Measurements from ENCODE around the gene DTNA. TPM values are rescaled to one million over a fixed set of nuclear protein-coding genes. Genes with fewer than 3 reads are reported as not detected.
A peak's percentile ranks its signal among the peaks of the same experiment; 100 is the strongest.

The DTNA gene
- total RNA-seq, 4 donors from 2014 or later: 26.1 to 58.3 (median 40.3) TPM

DNA sequence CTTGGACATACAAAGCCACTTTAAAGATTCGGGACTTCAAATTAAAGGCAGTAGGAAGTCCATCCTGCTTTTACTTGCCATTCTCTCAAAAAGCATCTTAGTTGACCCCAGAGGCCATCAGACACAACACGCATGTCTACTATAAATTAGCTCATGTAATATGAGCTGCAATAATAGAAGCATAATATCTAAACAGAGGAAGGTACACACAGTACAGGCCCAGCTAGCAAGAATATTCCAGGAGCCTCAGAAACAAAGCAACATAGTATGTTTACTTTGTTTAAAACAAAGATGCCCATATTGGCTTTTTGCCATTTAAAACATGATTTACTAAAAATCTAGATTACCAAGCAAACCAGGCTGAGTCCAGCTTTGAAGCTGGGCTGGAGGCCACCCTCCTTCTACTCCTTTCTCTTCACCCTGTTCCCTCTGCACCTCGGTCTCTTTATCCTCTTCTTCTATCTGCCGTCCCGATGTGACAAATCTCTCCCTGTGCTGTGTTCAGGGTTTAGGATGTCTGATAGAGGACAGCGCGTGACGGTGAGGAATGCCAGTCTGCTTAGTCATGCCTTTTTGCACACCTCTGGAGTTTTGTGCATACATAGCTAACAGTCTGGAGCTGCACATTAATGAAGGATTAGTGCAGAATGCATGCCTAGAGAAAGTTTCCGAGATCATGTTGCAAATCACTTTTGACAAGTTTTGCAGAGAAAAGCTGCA lies 28.2 kb downstream of the DTNA start:
- WGBS, 2 donors: 67 to 71% methylated on average over 9 of the region's 9 CpGs
- Histone ChIP-seq H3K4me3 (no peak overlapping the region), H3K4me1 (no peaks in the 10 kb centered on the region), H3K36me3 (no peaks in the 10 kb centered on the region), H3K27me3 (no peaks in the 10 kb centered on the region), H3K9me3 (no peaks in the 10 kb centered on the region), H3K27ac (no peak overlapping the region)
- no peak for DNase-seq (ENCODE audit: low spot score in 2 of 2)
- TF ChIP-seq EP300 (IDR thresholded peaks at IDR 0.05) (no peak), POLR2A (IDR thresholded peaks at IDR 0.05) (no peak)
- TF ChIP-seq, protein P1, sequence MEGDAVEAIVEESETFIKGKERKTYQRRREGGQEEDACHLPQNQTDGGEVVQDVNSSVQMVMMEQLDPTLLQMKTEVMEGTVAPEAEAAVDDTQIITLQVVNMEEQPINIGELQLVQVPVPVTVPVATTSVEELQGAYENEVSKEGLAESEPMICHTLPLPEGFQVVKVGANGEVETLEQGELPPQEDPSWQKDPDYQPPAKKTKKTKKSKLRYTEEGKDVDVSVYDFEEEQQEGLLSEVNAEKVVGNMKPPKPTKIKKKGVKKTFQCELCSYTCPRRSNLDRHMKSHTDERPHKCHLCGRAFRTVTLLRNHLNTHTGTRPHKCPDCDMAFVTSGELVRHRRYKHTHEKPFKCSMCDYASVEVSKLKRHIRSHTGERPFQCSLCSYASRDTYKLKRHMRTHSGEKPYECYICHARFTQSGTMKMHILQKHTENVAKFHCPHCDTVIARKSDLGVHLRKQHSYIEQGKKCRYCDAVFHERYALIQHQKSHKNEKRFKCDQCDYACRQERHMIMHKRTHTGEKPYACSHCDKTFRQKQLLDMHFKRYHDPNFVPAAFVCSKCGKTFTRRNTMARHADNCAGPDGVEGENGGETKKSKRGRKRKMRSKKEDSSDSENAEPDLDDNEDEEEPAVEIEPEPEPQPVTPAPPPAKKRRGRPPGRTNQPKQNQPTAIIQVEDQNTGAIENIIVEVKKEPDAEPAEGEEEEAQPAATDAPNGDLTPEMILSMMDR (IDR thresholded peaks at IDR 0.05): no peak

DNA sequence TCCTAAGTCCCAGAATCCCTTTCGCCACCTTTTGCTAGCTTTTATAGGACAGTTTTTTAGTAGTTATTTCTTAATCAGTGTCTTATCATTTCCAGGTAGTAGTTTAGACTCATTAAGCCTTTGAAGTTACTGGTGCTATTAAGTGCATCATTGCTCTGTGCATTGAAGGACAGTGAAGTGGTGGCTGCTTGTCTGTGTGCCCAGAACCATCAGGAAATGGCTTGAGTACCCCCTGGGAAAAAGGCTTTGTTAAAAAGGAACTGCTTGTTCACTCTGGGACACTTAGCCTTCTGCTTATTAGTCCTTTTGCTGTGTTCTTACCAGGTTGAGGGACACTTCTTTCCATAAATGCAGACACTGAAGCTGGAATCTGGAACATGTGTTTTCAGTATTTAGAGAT lies 30.0 kb downstream of the DTNA start:
- Histone ChIP-seq H3K27me3 (no peaks in the 10 kb centered on the region), H3K9me3 (no peaks in the 10 kb centered on the region), H3K4me1 (no peaks in the 10 kb centered on the region), H3K4me3 (no peak overlapping the region), H3K36me3 (no peaks in the 10 kb centered on the region), H3K27ac (no peak overlapping the region)
- WGBS, 2 donors: 94 to 96% methylated on average over 1 of the region's 1 CpG
- no peak for TF ChIP-seq EP300 (IDR thresholded peaks at IDR 0.05)
- TF ChIP-seq, protein P1 (IDR thresholded peaks at IDR 0.05): no peak
- no peak for TF ChIP-seq POLR2A (IDR thresholded peaks at IDR 0.05)
- DNase-seq (ENCODE audit: low spot score in 2 of 2): no peak

DNA sequence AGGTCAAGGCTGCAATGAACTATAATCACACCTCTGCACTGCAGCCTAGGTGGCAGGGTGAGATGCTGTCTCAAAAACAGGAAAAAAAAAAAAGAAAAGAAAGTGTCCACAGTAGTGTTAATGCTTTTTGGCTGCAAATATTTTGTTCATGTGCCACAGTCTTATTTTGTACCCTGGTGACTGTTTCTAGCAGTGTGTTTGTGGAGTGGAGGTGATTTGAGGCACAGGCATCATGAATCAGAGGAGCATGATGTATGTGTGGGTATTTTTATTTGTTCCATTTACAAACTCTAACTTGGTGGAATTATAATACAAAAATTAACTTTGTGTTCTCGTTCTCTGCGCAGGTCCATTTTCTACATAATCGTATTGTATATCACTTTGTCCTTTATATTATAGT lies 30.6 kb downstream of the DTNA start:
- H3K9me3 ChIP-seq: no peaks in the 10 kb centered on the region
- WGBS, 2 donors: 80% methylated on average over 3 of the region's 3 CpGs
- H3K36me3 ChIP-seq: no peaks in the 10 kb centered on the region
- no peak overlapping the region for H3K27ac ChIP-seq
- no peaks in the 10 kb centered on the region for H3K4me1 ChIP-seq
- H3K27me3 ChIP-seq: no peaks in the 10 kb centered on the region
- no peak for TF ChIP-seq POLR2A (IDR thresholded peaks at IDR 0.05)
- TF ChIP-seq, protein P1 (IDR thresholded peaks at IDR 0.05): no peak
- TF ChIP-seq EP300 (IDR thresholded peaks at IDR 0.05): no peak
- H3K4me3 ChIP-seq: no peak overlapping the region
- no peak for DNase-seq (ENCODE audit: low spot score in 2 of 2)

DNA sequence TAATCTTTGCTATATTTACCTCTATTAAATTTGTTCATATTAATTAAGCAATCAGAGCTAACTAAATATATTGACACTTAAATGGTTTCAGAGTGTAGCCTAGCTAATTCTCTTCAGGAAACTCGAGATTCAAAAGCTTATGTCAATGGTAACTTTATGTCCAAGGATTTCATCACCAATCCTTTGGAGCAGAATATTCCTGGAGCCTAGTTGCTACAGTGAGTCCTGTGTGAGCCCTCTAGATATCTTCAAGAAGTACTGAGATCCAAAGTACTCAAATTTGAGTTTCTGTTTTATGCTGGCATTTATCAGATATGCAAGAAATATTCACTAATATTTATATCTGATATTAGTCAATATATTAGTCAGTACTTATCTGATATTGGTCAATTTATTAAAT lies 31.3 kb downstream of the DTNA start:
- Histone ChIP-seq H3K9me3 (no peaks in the 10 kb centered on the region), H3K36me3 (no peaks in the 10 kb centered on the region), H3K27me3 (no peaks in the 10 kb centered on the region), H3K4me1 (no peaks in the 10 kb centered on the region), H3K4me3 (no peak overlapping the region), H3K27ac (no peak overlapping the region)
- TF ChIP-seq POLR2A (IDR thresholded peaks at IDR 0.05): no peak
- TF ChIP-seq EP300 (IDR thresholded peaks at IDR 0.05): no peak
- TF ChIP-seq, protein P1 (IDR thresholded peaks at IDR 0.05): no peak
- 85 to 90% methylated on average over 1 of the region's 1 CpG for WGBS, 2 donors
- no peak for DNase-seq (ENCODE audit: low spot score in 2 of 2)

DNA sequence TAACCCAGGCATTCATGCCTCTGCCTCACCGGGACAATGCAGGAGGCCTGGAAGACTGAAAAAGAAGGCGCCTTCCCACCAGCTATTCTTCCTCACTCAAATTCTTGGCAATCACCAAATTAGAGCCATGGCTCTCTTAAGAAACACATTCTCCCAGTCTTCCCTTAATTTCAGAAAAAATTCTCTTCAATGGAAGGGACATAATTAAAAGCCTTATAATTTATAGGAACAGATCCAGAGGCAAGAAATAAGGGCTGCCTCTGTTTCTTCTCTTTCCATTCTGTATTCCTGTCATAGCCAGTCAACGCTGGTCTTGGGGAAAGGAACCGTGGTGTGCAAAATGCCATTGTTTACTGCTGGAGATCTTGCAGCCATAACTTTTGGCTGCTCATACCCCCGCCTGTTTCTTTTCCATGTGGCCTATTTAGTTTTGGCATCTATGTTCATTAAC lies 32.8 kb downstream of the DTNA start:
- Histone ChIP-seq H3K27ac (peak overlapping the region in 1 of 4 donors; percentile 28), H3K9me3 (no peaks in the 10 kb centered on the region), H3K36me3 (no peaks in the 10 kb centered on the region), H3K4me1 (no peaks in the 10 kb centered on the region), H3K4me3 (no peak overlapping the region), H3K27me3 (no peaks in the 10 kb centered on the region)
- 56 to 61% methylated on average over 5 of the region's 5 CpGs for WGBS, 2 donors
- TF ChIP-seq EP300 (IDR thresholded peaks at IDR 0.05) (no peak), POLR2A (IDR thresholded peaks at IDR 0.05) (no peak)
- TF ChIP-seq, protein P1 (IDR thresholded peaks at IDR 0.05): no peak
- DNase-seq (ENCODE audit: low spot score in 2 of 2): no peak
